SK-N-MC (cell line): Measurements from ENCODE around the gene SIT1.
"Not testable (repeated sequence)": the region's sequence is repeated elsewhere in the genome, so short reads cannot be mapped to it uniquely, and the experiment has no call there.

Experiments used
- EZH2 ChIP-seq: fragments of 200-600 bp; sonication (generic); IDR thresholded peaks from one replicate; pipeline ENCODE4 v1.6.1; 2017; ENCODE audit warnings: antibody characterized with exemption
- FOXP2 ChIP-seq: optimal IDR thresholded peaks from 2 replicates; pipeline ENCODE3; 2011; ENCODE audit warnings: mild to moderate bottlenecking, moderate library complexity; ENCODE audit not compliant: insufficient read depth; ENCODE audit errors: extremely low read length, control extremely low read depth
- POLR2AphosphoS5 ChIP-seq: IDR thresholded peaks from 2 replicates; pipeline ENCODE4 v1.6.1; 2012; ENCODE audit warnings: mild to moderate bottlenecking, low read depth, low read length, borderline replicate concordance

- TF ChIP-seq POLR2AphosphoS5, EZH2, FOXP2: not testable (repeated sequence)
Observed at GRCh38 chr9:35640431-35640830, 10.3 kb downstream of the SIT1 start.
